GM12872 (cell line): ENCODE measurements around the gene EVI2B.

Source experiments
- TF ChIP-seq, protein P1 (sequence below): IDR thresholded peaks from 3 replicates; pipeline ENCODE4 v1.5.1; 2011; ENCODE audit warnings: low read depth, mild to moderate bottlenecking, low read length, moderate library complexity; ENCODE audit not compliant: insufficient read depth

Gene EVI2B

GRCh38 chr17:31261601-31262000 lies 52.3 kb downstream of the EVI2B start:
- TF ChIP-seq, protein P1, sequence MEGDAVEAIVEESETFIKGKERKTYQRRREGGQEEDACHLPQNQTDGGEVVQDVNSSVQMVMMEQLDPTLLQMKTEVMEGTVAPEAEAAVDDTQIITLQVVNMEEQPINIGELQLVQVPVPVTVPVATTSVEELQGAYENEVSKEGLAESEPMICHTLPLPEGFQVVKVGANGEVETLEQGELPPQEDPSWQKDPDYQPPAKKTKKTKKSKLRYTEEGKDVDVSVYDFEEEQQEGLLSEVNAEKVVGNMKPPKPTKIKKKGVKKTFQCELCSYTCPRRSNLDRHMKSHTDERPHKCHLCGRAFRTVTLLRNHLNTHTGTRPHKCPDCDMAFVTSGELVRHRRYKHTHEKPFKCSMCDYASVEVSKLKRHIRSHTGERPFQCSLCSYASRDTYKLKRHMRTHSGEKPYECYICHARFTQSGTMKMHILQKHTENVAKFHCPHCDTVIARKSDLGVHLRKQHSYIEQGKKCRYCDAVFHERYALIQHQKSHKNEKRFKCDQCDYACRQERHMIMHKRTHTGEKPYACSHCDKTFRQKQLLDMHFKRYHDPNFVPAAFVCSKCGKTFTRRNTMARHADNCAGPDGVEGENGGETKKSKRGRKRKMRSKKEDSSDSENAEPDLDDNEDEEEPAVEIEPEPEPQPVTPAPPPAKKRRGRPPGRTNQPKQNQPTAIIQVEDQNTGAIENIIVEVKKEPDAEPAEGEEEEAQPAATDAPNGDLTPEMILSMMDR: no peak

GRCh38 chr17:31260151-31260550 lies 53.7 kb downstream of the EVI2B start:
- TF ChIP-seq, protein P1: no peak

GRCh38 chr17:31256936-31257335 lies 56.9 kb downstream of the EVI2B start:
- TF ChIP-seq, protein P1: no peak

GRCh38 chr17:31254654-31255053 lies 59.2 kb downstream of the EVI2B start:
- TF ChIP-seq, protein P1: no peak
